GM12891 (cell line): ENCODE data around the gene C5orf58.

Source experiments
- POLR2A ChIP-seq: IDR thresholded peaks from 2 replicates; pipeline ENCODE4 v1.6.1; 2011; ENCODE audit warnings: low read depth, low read length, control low read depth
- POLR2AphosphoS5 ChIP-seq: IDR thresholded peaks from 2 replicates; pipeline ENCODE4 v1.6.1; 2011; ENCODE audit warnings: low read depth, low read length, control low read depth
- POU2F2 ChIP-seq: IDR thresholded peaks from 2 replicates; pipeline ENCODE4 v1.6.1; 2011; ENCODE audit warnings: low read depth, mild to moderate bottlenecking, control low read depth, low read length, moderate library complexity
- SPI1 ChIP-seq: IDR thresholded peaks from 2 replicates; pipeline ENCODE4 v1.6.1; 2011; ENCODE audit warnings: low read depth, low read length, control low read depth
- TAF1 ChIP-seq: IDR thresholded peaks from 2 replicates; pipeline ENCODE4 v1.6.1; 2011; ENCODE audit warnings: low read depth, low read length, control low read depth

- TF ChIP-seq POLR2A (no peak), POLR2AphosphoS5 (no peak), TAF1 (no peak), POU2F2 (no peak), SPI1 (no peak)
Observed at GRCh38 chr5:170275376-170275994, 42.7 kb downstream of the C5orf58 start.
